IPS-20b (cell line): ENCODE results near the gene ATG2A.

ENCODE experiments used
- H3K27ac ChIP-seq: one replicate; pipeline ENCODE4 v1.5.1; 2013; ENCODE audit warnings: low read length
- H3K27me3 ChIP-seq: 2 replicates; pipeline ENCODE4 v1.6.1; 2013; ENCODE audit warnings: mild to moderate bottlenecking, low read length, inconsistent platforms; ENCODE audit not compliant: insufficient read depth
- H3K36me3 ChIP-seq: 2 replicates; pipeline ENCODE4 v1.6.1; 2013; ENCODE audit warnings: low read depth, mild to moderate bottlenecking, inconsistent platforms, low read length, moderate library complexity; ENCODE audit not compliant: insufficient read depth
- H3K4me1 ChIP-seq: 2 replicates; pipeline ENCODE4 v1.6.1; 2013; ENCODE audit warnings: mild to moderate bottlenecking, control low read depth, inconsistent platforms, low read length, moderate library complexity; ENCODE audit not compliant: insufficient read depth
- H3K4me3 ChIP-seq: 2 replicates; pipeline ENCODE4 v1.5.1; 2013; ENCODE audit warnings: mild to moderate bottlenecking, low read length, inconsistent platforms
- H3K9ac ChIP-seq: 2 replicates; pipeline ENCODE4 v1.6.1; 2013; ENCODE audit warnings: low read depth, mild to moderate bottlenecking, inconsistent platforms, low read length, moderate library complexity
- H3K9me3 ChIP-seq: 2 replicates; pipeline ENCODE4 v1.6.1; 2013; ENCODE audit warnings: mild to moderate bottlenecking, low read depth, low read length, inconsistent platforms; ENCODE audit not compliant: insufficient read depth

The ATG2A gene

DNA sequence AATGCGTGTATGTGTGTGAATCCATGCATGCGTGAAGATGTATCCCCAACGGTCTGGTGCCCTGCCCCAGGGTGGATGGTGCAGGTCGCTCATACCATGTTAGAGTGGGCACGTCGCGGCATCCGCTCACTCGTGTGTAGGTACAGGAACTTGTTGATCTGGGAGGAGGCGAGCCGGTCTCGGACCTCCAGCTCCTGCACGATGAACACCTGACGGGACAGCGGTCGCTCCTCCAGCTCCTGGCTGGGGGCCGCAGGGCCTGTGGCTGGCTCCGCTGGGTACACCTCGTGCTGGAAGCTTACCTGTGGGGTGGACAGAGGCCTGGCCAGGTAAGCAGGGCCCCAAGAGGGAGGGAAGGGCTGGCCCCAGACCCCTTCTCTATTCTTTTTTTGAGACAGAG lies 18.5 kb downstream of the ATG2A start:
- no peaks in the 10 kb centered on the region for H3K4me1 ChIP-seq
- peaks cover 9% of the 10 kb centered on the region; the same call in 1 of the 2 replicates for H3K36me3 ChIP-seq
- H3K9me3 ChIP-seq: no peaks in the 10 kb centered on the region
- no peak overlapping the region for H3K9ac ChIP-seq
- no peak overlapping the region for H3K4me3 ChIP-seq
- no peak overlapping the region for H3K27ac ChIP-seq
- no peaks in the 10 kb centered on the region for H3K27me3 ChIP-seq

DNA sequence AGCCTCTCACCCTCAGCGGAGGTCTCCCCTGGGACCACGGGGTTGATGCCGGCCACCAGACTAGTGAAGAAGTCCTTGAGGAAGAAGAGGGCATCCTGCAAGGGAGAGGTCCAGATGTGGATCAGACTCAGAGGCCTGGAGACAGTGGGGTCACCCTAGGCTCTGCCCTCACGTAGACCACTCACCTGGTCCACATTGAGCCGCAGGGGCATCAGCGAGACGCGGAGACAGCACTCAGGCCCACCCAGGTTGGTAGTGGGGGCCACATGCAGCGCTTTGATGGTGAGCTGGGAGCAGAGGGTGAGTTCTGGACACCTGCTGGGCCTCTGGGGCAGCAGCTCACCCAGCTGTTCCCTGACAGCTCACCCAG lies 18.9 kb downstream of the ATG2A start:
- Histone ChIP-seq H3K4me3 (no peak overlapping the region), H3K9ac (no peak overlapping the region), H3K9me3 (no peaks in the 10 kb centered on the region), H3K27ac (no peak overlapping the region), H3K36me3 (peaks cover 9% of the 10 kb centered on the region; the same call in 1 of the 2 replicates), H3K27me3 (no peaks in the 10 kb centered on the region), H3K4me1 (no peaks in the 10 kb centered on the region)

DNA sequence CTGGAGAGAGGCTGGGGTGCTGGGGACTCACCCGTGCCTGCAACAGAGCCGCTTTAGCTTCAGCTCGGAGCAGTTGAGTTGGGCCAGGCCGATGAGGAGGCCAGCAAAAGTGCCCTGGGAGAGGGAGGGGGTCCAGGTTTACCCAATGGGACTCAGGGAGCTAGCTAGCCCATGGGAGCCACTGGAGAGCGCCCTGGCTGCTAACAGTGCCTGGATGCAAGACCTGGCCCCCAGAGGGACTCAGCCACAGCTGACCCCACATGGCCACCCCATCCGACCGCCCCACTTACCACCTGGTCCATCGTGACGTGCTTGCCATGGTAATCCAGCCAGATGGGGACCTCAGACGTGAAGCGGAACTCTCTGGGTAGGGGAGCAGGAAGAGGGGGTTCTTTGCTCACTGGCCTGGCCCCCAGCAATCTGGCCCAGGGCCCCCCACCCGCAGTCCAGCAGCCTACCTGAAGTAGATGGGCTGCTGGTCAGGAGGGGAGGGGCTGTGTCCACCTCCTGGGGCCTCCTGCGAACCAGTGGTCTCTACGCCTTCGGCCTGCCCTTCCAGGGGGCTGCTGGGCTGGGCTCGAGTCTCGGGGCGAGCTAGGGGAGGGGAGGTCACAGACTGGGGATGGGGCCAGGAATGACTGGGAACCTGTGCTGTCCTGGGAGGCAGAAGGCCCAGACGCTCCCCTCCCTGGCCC lies 19.5 kb downstream of the ATG2A start:
- H3K27ac ChIP-seq: no peak overlapping the region
- no peaks in the 10 kb centered on the region for H3K9me3 ChIP-seq
- H3K36me3 ChIP-seq: peaks cover 9% of the 10 kb centered on the region; the same call in 1 of the 2 replicates
- no peaks in the 10 kb centered on the region for H3K27me3 ChIP-seq
- H3K4me1 ChIP-seq: no peaks in the 10 kb centered on the region
- H3K9ac ChIP-seq: no peak overlapping the region
- H3K4me3 ChIP-seq: no peak overlapping the region

DNA sequence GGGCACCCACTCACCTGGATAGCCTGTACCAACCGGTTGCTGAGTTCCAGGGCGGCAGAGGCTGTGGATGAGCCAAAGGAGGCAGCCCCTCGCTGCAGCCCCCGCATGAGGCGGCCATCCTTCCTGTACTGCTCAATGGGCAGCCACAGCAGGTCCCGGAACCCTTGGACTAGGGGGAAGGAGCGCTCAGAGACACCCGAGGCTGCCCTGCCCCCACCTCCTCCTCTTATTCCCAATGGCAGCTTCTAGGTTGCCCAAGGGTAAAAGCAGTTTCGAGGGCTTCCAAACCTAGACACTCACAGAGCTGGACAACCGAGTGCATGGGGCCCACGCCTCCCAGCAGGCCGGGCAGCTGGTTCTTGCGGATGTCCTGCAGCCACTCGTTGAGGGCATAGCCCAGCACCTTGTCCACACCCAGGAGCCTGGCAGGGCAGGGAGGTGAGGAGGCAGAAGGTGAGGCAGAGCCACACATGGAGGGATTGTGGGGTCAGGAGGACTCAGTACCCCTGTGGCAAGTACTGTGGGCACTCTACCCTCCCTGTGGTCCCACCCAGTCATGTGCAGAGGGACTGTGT lies 20.5 kb downstream of the ATG2A start:
- no peak overlapping the region for H3K27ac ChIP-seq
- H3K27me3 ChIP-seq: no peaks in the 10 kb centered on the region
- H3K36me3 ChIP-seq: peaks cover 9% of the 10 kb centered on the region; the same call in 1 of the 2 replicates
- H3K4me3 ChIP-seq: no peak overlapping the region
- no peaks in the 10 kb centered on the region for H3K9me3 ChIP-seq
- no peaks in the 10 kb centered on the region for H3K4me1 ChIP-seq
- H3K9ac ChIP-seq: no peak overlapping the region

DNA sequence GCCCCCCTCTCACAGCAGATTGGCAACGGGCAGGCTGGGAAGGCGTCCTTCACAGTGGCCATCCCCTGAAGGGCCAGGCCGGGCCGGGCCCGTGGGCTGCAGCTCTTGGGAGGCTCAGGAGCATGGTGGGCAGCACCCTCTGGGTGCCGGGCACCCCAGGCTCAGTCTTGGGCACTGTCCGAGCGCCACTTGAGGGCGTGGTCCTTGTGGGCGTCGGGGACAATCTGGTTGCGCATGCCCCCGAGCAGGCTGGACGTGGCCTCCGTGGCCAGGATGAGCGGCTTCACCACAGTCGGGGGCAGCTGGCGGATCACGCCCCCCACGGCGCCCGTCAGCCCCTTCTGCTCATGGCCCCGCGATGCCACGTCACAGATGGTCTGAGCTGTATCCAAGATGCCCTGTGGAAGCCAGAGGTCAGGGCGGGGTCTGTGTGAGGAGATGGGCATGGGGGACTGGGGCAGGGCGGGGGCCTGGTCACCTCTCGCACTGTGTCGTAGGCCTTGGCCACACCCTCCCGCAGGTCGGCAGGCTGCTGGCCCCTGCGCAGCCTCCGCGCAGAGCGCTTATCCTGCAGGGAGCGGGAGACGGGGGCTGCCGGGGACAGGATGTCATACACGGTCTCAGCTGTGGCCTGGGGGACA lies 22.1 kb downstream of the ATG2A start:
- no peak overlapping the region for H3K4me3 ChIP-seq
- H3K27me3 ChIP-seq: no peaks in the 10 kb centered on the region
- no peaks in the 10 kb centered on the region for H3K4me1 ChIP-seq
- H3K9ac ChIP-seq: no peak overlapping the region
- no peak overlapping the region for H3K27ac ChIP-seq
- peaks cover 9% of the 10 kb centered on the region; the same call in 1 of the 2 replicates for H3K36me3 ChIP-seq
- H3K9me3 ChIP-seq: no peaks in the 10 kb centered on the region

DNA sequence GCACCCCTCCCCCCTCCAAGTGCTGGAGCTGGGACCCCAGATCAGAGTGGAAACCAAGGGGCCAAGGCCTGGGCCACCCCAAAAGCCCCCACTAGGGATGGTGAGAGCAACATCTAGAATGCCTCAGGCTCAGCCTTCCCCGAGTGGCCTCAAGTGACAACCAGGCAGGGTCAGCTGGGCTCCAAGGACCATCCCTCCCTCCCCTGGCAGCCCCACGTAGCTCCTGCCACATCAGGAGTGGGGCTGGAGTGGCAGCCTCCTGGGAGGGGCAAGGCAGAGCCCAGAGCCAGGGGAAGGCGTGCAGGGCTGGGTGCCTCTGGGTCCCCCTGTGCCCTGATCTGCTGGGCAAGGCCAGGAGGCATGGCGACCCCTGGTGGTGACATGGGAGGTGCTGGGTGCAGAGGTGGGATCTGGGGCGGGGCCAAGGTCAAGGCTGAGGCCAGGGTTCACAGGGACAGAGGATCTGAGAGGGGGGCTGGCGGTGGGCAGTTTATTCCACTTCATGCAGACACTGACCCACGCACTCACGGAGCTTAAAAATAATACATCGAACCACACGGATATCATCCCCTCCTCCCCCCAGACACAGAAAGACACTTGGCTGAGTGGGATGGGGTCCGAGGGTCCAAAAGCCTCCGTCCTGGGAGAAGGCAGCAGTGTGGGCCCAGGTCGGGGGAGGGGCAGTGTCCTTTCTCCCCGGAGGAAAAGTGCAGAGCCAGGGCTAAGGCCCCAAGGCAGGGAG lies 22.8 kb downstream of the ATG2A start:
- Histone ChIP-seq H3K4me3 (no peak overlapping the region), H3K9ac (no peak overlapping the region; the same call in 1 of the 2 replicates), H3K36me3 (peaks cover 9% of the 10 kb centered on the region; the same call in 1 of the 2 replicates), H3K27me3 (no peaks in the 10 kb centered on the region), H3K27ac (no peak overlapping the region), H3K4me1 (no peaks in the 10 kb centered on the region), H3K9me3 (no peaks in the 10 kb centered on the region)

DNA sequence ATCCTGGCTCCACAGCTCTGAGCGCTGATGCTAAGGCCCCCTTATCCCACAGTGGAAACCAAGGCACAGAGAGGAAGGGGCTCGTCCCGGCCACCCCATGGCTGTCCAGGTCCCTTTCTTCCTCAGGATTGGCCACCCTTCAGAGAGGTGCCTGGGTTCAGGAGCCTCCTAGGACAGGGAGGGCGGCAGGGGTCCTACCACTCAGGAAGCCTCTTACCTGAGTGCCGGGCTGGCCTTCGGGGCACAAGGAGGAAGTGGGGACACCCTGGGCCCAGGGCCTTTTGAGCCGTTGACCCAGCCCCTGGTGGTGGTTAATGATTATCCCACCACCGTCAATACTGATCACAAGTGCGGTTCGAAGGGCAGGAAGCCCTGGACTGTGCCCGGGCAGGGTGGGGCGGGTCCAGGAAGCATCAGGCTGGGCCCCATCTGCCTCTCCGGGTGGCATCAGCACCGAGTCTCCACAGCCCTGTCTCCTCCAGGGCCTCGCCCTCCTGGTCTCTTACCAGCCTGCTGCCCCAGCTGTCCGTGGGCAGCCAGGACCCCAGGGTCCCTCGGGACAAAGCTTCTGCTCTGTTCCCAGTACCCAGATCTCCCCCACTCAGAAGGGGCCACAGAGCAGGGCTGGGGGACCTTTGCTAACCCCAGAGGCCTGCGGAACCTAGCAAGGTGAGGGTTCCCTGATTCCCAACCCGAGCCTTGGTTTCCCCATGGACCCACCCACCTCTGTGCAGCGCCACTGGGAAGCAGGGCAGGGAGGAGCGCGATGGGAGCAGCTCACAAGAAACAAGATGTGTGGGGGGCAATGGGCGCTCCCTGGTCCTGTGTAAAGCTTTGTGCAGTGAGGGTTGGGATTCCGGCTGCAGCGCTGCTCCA lies 23.6 kb downstream of the ATG2A start:
- Histone ChIP-seq H3K9ac (no peak overlapping the region; the same call in 1 of the 2 replicates), H3K4me1 (no peaks in the 10 kb centered on the region), H3K27me3 (no peaks in the 10 kb centered on the region), H3K9me3 (no peaks in the 10 kb centered on the region), H3K36me3 (peaks cover 9% of the 10 kb centered on the region; the same call in 1 of the 2 replicates), H3K27ac (no peak overlapping the region), H3K4me3 (no peak overlapping the region)

DNA sequence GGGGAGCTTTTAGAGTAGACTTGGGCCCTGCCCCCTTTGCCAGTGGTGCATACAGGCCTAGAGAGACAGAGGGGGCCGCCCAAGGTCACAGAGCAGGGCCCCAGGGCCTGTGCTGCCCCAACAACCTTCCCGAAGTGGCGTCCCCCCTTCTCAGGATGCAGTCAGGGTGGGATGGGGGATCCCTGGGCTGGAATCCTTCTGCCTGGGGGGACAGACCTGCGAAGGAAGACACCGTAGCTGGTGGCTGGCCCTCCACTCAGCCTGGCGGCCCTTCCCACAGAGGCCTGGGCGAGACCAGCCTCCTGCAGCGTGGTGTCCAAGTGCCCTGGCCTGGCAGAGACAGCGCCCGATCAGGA lies 24.2 kb downstream of the ATG2A start:
- no peaks in the 10 kb centered on the region for H3K27me3 ChIP-seq
- H3K9me3 ChIP-seq: no peaks in the 10 kb centered on the region
- H3K27ac ChIP-seq: no peak overlapping the region
- peaks cover 9% of the 10 kb centered on the region; the same call in 1 of the 2 replicates for H3K36me3 ChIP-seq
- peaks cover 3% of the 10 kb centered on the region; the same call in 1 of the 2 replicates for H3K4me1 ChIP-seq
- no peak overlapping the region for H3K9ac ChIP-seq
- no peak overlapping the region for H3K4me3 ChIP-seq

DNA sequence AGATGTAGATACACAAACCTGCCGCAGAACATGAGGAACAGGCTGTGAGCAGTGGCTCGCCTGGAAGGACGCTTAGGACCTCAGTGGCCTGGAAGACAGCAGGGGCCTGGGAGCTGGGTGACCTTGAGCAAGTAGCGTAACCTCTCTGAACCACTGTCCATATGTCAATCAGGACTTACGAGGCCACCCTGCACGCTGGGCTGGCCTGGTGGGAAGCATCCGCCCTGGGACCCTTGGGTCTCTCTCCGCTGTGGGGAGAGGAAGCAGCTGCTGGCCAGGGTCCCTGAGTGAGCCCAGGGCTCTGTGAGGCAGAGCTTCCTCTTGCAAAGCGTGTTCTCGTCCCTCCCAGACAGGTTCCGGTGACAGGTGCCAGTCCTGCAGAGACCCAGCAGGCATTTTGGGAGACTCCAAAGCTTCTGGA lies 24.6 kb downstream of the ATG2A start:
- no peak overlapping the region for H3K9ac ChIP-seq
- no peak overlapping the region for H3K27ac ChIP-seq
- H3K36me3 ChIP-seq: peaks cover 5% of the 10 kb centered on the region; the same call in 1 of the 2 replicates
- peaks cover 3% of the 10 kb centered on the region; the same call in 1 of the 2 replicates for H3K4me1 ChIP-seq
- H3K27me3 ChIP-seq: no peaks in the 10 kb centered on the region
- no peaks in the 10 kb centered on the region for H3K9me3 ChIP-seq
- no peak overlapping the region for H3K4me3 ChIP-seq

DNA sequence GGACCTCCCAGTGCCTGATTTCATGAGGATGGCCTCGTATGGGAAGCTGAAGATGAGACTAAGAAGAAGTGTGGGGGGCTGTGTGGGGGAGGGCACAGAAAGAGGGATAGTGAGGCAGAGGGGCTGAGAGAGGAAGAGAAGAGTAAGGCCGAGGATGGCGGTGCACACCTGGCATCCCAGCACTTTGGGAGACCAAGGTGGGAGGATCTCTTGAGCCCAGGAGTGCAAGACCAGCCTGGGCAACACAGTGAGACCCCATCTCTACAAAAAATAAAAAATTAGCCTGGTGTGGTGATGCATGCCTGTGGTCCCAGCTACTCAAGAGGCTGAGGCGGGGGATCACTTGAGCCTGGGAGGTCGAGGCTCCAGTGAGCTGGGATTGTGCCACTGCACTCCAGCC lies 25.1 kb downstream of the ATG2A start:
- Histone ChIP-seq H3K9me3 (no peaks in the 10 kb centered on the region), H3K36me3 (no peaks in the 10 kb centered on the region), H3K4me3 (no peak overlapping the region), H3K27me3 (no peaks in the 10 kb centered on the region), H3K4me1 (peaks cover 3% of the 10 kb centered on the region; the same call in 1 of the 2 replicates), H3K9ac (no peak overlapping the region), H3K27ac (no peak overlapping the region)
